ENCODE measurements around the gene PLCH2. TPM values are rescaled to one million over a fixed set of nuclear protein-coding genes. Genes with fewer than 3 reads are reported as not detected.

The PLCH2 gene
- total and polyA plus RNA-seq, 10 of the 15 experiments (the other 5 are each of a cell fraction or from before 2014, with no cell fraction given), result 0.03 to 0.73 (median 0.24) TPM; not detected in 3

- TF ChIP-seq, protein P1, sequence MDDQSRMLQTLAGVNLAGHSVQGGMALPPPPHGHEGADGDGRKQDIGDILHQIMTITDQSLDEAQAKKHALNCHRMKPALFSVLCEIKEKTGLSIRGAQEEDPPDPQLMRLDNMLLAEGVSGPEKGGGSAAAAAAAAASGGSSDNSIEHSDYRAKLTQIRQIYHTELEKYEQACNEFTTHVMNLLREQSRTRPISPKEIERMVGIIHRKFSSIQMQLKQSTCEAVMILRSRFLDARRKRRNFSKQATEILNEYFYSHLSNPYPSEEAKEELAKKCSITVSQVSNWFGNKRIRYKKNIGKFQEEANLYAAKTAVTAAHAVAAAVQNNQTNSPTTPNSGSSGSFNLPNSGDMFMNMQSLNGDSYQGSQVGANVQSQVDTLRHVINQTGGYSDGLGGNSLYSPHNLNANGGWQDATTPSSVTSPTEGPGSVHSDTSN (IDR thresholded peaks at IDR 0.05; ENCODE audit: insufficient replicate concordance, low read depth, low read length), result no peak
- no peak for TF ChIP-seq ZSCAN29 (IDR thresholded peaks at IDR 0.05)
- peak; percentile 97 for TF ChIP-seq YY1 (IDR thresholded peaks at IDR 0.05; ENCODE audit: low read depth, low read length)
- no peak for TF ChIP-seq ZBTB11 (CRISPR knock-in tag; IDR thresholded peaks at IDR 0.05)
- TF ChIP-seq, protein P2, sequence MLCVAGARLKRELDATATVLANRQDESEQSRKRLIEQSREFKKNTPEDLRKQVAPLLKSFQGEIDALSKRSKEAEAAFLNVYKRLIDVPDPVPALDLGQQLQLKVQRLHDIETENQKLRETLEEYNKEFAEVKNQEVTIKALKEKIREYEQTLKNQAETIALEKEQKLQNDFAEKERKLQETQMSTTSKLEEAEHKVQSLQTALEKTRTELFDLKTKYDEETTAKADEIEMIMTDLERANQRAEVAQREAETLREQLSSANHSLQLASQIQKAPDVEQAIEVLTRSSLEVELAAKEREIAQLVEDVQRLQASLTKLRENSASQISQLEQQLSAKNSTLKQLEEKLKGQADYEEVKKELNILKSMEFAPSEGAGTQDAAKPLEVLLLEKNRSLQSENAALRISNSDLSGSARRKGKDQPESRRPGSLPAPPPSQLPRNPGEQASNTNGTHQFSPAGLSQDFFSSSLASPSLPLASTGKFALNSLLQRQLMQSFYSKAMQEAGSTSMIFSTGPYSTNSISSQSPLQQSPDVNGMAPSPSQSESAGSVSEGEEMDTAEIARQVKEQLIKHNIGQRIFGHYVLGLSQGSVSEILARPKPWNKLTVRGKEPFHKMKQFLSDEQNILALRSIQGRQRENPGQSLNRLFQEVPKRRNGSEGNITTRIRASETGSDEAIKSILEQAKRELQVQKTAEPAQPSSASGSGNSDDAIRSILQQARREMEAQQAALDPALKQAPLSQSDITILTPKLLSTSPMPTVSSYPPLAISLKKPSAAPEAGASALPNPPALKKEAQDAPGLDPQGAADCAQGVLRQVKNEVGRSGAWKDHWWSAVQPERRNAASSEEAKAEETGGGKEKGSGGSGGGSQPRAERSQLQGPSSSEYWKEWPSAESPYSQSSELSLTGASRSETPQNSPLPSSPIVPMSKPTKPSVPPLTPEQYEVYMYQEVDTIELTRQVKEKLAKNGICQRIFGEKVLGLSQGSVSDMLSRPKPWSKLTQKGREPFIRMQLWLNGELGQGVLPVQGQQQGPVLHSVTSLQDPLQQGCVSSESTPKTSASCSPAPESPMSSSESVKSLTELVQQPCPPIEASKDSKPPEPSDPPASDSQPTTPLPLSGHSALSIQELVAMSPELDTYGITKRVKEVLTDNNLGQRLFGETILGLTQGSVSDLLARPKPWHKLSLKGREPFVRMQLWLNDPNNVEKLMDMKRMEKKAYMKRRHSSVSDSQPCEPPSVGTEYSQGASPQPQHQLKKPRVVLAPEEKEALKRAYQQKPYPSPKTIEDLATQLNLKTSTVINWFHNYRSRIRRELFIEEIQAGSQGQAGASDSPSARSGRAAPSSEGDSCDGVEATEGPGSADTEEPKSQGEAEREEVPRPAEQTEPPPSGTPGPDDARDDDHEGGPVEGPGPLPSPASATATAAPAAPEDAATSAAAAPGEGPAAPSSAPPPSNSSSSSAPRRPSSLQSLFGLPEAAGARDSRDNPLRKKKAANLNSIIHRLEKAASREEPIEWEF (IDR thresholded peaks at IDR 0.05; ENCODE audit: insufficient replicate concordance, low read depth, low read length), result no peak
- no peak for TF ChIP-seq NR2C2 (IDR thresholded peaks at IDR 0.05; ENCODE audit: borderline replicate concordance, control insufficient read depth, insufficient read length, low read depth)
- no peak for TF ChIP-seq MYB (IDR thresholded peaks at IDR 0.05; ENCODE audit: borderline replicate concordance, low read depth, low read length)
- no peak for TF ChIP-seq HDAC6 (IDR thresholded peaks at IDR 0.05; ENCODE audit: unreplicated experiment)
- peak; percentile 94 for TF ChIP-seq POU2F2 (IDR thresholded peaks at IDR 0.05; ENCODE audit: borderline replicate concordance, low read depth, low read length)
- TF ChIP-seq ZNF207 (IDR thresholded peaks at IDR 0.05; ENCODE audit: borderline replicate concordance), result no peak
- no peak for TF ChIP-seq IKZF2 (IDR thresholded peaks at IDR 0.05)
- no peak for TF ChIP-seq RFX5 (IDR thresholded peaks at IDR 0.05; ENCODE audit: low read depth, low read length)
- TF ChIP-seq GABPA (IDR thresholded peaks at IDR 0.05; ENCODE audit: low read depth), result no peak
- TF ChIP-seq RELA (IDR thresholded peaks at IDR 0.05; ENCODE audit: borderline replicate concordance, partially characterized antibody), result peak; percentile 26
- TF ChIP-seq PAX8 (IDR thresholded peaks at IDR 0.05), result no peak
- no peak for TF ChIP-seq SMAD1 (IDR thresholded peaks at IDR 0.05; ENCODE audit: low read depth, partially characterized antibody)
Observed at GRCh38 chr1:2525920-2526823, 50.1 kb downstream of the PLCH2 start, which contains the start of gene PANK4 (continued).

All from GM12878 (cell line).